Hepatocyte (in vitro differentiated cells): ENCODE measurements around the gene ZFAND5. TPM values are rescaled to one million over a fixed set of nuclear protein-coding genes. Genes with fewer than 3 reads are reported as not detected.

Source experiments
- DNase-seq: peaks from one replicate; pipeline ENCODE4 v3.0.0-alpha.2; 2016; ENCODE audit warnings: low spot score
- H2AFZ ChIP-seq: fragments of 200-600 bp; sonication (generic); 2 replicates; pipeline ENCODE4 v1.6.0; 2016; ENCODE audit warnings: antibody characterized with exemption, mild to moderate bottlenecking
- H3K27ac ChIP-seq: fragments of 200-600 bp; sonication (generic); 2 replicates; pipeline ENCODE4 v1.5.1; 2016; ENCODE audit warnings: mild to moderate bottlenecking
- H3K27me3 ChIP-seq: fragments of 200-600 bp; sonication (generic); 2 replicates; pipeline ENCODE4 v1.6.1; 2016
- H3K36me3 ChIP-seq: fragments of 200-600 bp; sonication (generic); replicated peaks from 2 replicates; pipeline ENCODE4 v1.5.1; 2016; ENCODE audit warnings: low read depth; ENCODE audit not compliant: insufficient read depth
- H3K4me1 ChIP-seq: fragments of 200-600 bp; sonication (generic); 2 replicates; pipeline ENCODE4 v1.5.1; 2016; ENCODE audit warnings: mild to moderate bottlenecking, moderate library complexity; ENCODE audit not compliant: insufficient read depth
- H3K4me2 ChIP-seq: fragments of 200-600 bp; sonication (generic); 2 replicates; pipeline ENCODE4 v1.6.0; 2016
- H3K4me3 ChIP-seq: fragments of 200-600 bp; sonication (generic); 2 replicates; pipeline ENCODE4 v1.5.1; 2016; ENCODE audit warnings: mild to moderate bottlenecking
- H3K79me2 ChIP-seq: fragments of 200-600 bp; sonication (generic); 2 replicates; pipeline ENCODE4 v1.6.0; 2017; ENCODE audit warnings: mild to moderate bottlenecking
- H3K9me2 ChIP-seq: fragments of 200-600 bp; sonication (generic); replicated peaks from 2 replicates; pipeline ENCODE4 v1.6.0; 2017; ENCODE audit warnings: mild to moderate bottlenecking; ENCODE audit not compliant: insufficient read depth
- H3K9me3 ChIP-seq: fragments of 200-600 bp; sonication (generic); 2 replicates; pipeline ENCODE4 v1.5.1; 2016; ENCODE audit warnings: low read depth, mild to moderate bottlenecking
- H4K20me1 ChIP-seq: fragments of 200-600 bp; sonication (generic); 2 replicates; pipeline ENCODE4 v1.6.0; 2016; ENCODE audit warnings: mild to moderate bottlenecking; ENCODE audit not compliant: insufficient read depth, poor library complexity, severe bottlenecking
- CTCF ChIP-seq: fragments of 200-600 bp; sonication (generic); IDR thresholded peaks from 2 replicates; pipeline ENCODE4 v1.5.1; 2016; ENCODE audit warnings: antibody characterized with exemption, mild to moderate bottlenecking; ENCODE audit not compliant: poor library complexity
- EZH2 ChIP-seq: fragments of 200-600 bp; sonication (generic); IDR thresholded peaks from 2 replicates; pipeline ENCODE4 v1.6.1; 2016; ENCODE audit warnings: antibody characterized with exemption, mild to moderate bottlenecking, borderline replicate concordance
- EZH2phosphoT487 ChIP-seq: fragments of 200-600 bp; sonication (generic); IDR thresholded peaks from one replicate; pipeline ENCODE4 v1.6.1; 2018; ENCODE audit warnings: antibody characterized with exemption, mild to moderate bottlenecking, low read depth, moderate library complexity; ENCODE audit not compliant: unreplicated experiment, severe bottlenecking
- WGBS: methylation state at CpG from one replicate; pipeline ENCODE4 v1.1.6; 2016; ENCODE audit warnings: low lambda C conversion rate; ENCODE audit errors: missing lambda C conversion rate; 5-methylcytosine and 5-hydroxymethylcytosine counted together
- polyA plus RNA-seq: library from polyadenylated mRNA; unstranded; fragments of >200 nt; fragmentation: Nextera tagmentation; extraction: Ambion mirVana; gene quantifications from 2 replicates; pipeline ENCODE4 v1.2.1, GENCODE V29; 2016
- total RNA-seq: library from RNA; depleted of rRNA; stranded (reverse); fragments of >200 nt; gene quantifications from 2 replicates; pipeline ENCODE4 v1.2.3, GENCODE V29; 2014

The ZFAND5 gene
- total and polyA plus RNA-seq, 2 experiments from 2014 or later: 208 to 288 TPM

- peak; percentile 83 for DNase-seq
- peaks cover 44% of the 10 kb centered on the region for H3K4me1 ChIP-seq
- H3K27me3 ChIP-seq: no peaks in the 10 kb centered on the region
- no peak for TF ChIP-seq EZH2phosphoT487
- no peak for TF ChIP-seq EZH2
- no peak for TF ChIP-seq CTCF
- H3K79me2 ChIP-seq: peaks cover 71% of the 10 kb centered on the region
- H3K27ac ChIP-seq: peak overlapping the region; percentile 100
- 4% methylated on average over 2 of the region's 2 CpGs for WGBS
- no peaks in the 10 kb centered on the region for H3K9me2 ChIP-seq
- H3K36me3 ChIP-seq: peaks cover 5% of the 10 kb centered on the region
- H3K4me2 ChIP-seq: peak overlapping the region; percentile 80
- peak overlapping the region; percentile 74 for H3K4me3 ChIP-seq
- no peaks in the 10 kb centered on the region for H3K9me3 ChIP-seq
- no peak overlapping the region for H2AFZ ChIP-seq
- H4K20me1 ChIP-seq: peaks cover 61% of the 10 kb centered on the region
Measured at GRCh38 chr9:72362680-72363139, 2.3 kb downstream of the ZFAND5 start.

- Histone ChIP-seq H3K4me1 (peaks cover 50% of the 10 kb centered on the region), H3K9me3 (no peaks in the 10 kb centered on the region), H3K27ac (peak overlapping the region; percentile 100), H3K4me3 (peak overlapping the region; percentile 74), H3K9me2 (no peaks in the 10 kb centered on the region), H3K36me3 (peaks cover 5% of the 10 kb centered on the region), H3K27me3 (no peaks in the 10 kb centered on the region), H3K79me2 (peaks cover 77% of the 10 kb centered on the region), H2AFZ (no peak overlapping the region), H4K20me1 (peaks cover 67% of the 10 kb centered on the region), H3K4me2 (peak overlapping the region; percentile 80)
- no peak for DNase-seq
- WGBS: 8% methylated on average over 2 of the region's 2 CpGs
- no peak for TF ChIP-seq EZH2
- TF ChIP-seq CTCF: no peak
- no peak for TF ChIP-seq EZH2phosphoT487
Measured at GRCh38 chr9:72362118-72362531, 2.9 kb downstream of the ZFAND5 start.

GRCh38 chr9:72361217-72361616 is 3.8 kb downstream of the ZFAND5 start:
- DNase-seq: no peak
- peaks cover 86% of the 10 kb centered on the region for H3K79me2 ChIP-seq
- 21% methylated on average over 3 of the region's 3 CpGs for WGBS
- peak overlapping the region; percentile 80 for H3K4me2 ChIP-seq
- H3K9me2 ChIP-seq: no peaks in the 10 kb centered on the region
- H3K36me3 ChIP-seq: peaks cover 5% of the 10 kb centered on the region
- H3K4me3 ChIP-seq: peak overlapping the region; percentile 74
- peaks cover 55% of the 10 kb centered on the region for H3K4me1 ChIP-seq
- H4K20me1 ChIP-seq: peaks cover 76% of the 10 kb centered on the region
- H3K27me3 ChIP-seq: no peaks in the 10 kb centered on the region
- peak overlapping the region; percentile 100 for H3K27ac ChIP-seq
- no peaks in the 10 kb centered on the region for H3K9me3 ChIP-seq
- TF ChIP-seq EZH2phosphoT487 (no peak), CTCF (no peak), EZH2 (no peak)
- no peak overlapping the region for H2AFZ ChIP-seq

- Histone ChIP-seq H3K27me3 (no peaks in the 10 kb centered on the region), H3K9me3 (no peaks in the 10 kb centered on the region), H3K27ac (peak overlapping the region; percentile 100), H2AFZ (no peak overlapping the region), H3K36me3 (peaks cover 5% of the 10 kb centered on the region), H3K4me1 (peaks cover 60% of the 10 kb centered on the region), H3K4me2 (peak overlapping the region; percentile 80), H3K4me3 (peak overlapping the region; percentile 17), H3K9me2 (no peaks in the 10 kb centered on the region), H3K79me2 (peaks cover 90% of the 10 kb centered on the region), H4K20me1 (peaks cover 84% of the 10 kb centered on the region)
- DNase-seq: no peak
- TF ChIP-seq CTCF (no peak), EZH2 (no peak), EZH2phosphoT487 (no peak)
Measured at GRCh38 chr9:72360324-72360723, 4.7 kb downstream of the ZFAND5 start.
